Measurements from ENCODE around the gene UBE2L3. TPM values are rescaled to one million over a fixed set of nuclear protein-coding genes. Genes with fewer than 3 reads are reported as not detected.

UBE2L3 gene
- total and polyA plus RNA-seq, 2 of the 8 experiments (the other 6 are each of a cell fraction or from before 2014, with no cell fraction given): 63.5 to 90.0 TPM

DNA sequence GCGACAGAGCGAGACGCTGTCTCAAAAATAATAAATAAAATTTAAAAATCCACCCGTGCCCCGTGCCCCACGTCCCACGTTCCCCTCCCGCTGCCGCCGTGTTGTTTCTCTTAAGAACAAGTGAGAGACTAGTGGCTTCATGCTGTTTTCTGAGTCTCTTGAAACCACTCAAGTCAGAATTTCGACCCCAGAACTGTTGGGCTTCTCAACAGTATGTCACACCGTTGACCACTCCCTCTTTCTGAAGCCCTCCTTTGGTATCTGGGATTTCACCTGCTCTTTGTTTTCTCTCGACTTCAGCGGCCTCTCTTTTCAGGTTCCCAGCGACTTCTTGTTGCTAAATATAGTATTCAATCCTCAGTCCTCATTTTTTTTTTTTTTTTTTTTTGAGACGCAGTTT, 99.3 kb downstream of the UBE2L3 start:
- H4K20me1 ChIP-seq (replicated peaks in 1 of 2; ENCODE audit: control insufficient read depth in 1 of 2, insufficient read depth in 2 of 2, low read length in 2 of 2): no peaks in the 10 kb centered on the region
- DNase-seq (ENCODE audit: low read depth in 1 of 2, low spot score in 2 of 2) (no peak), FAIRE-seq (no peak)
- no peak overlapping the region for H3K14ac ChIP-seq (ENCODE audit: insufficient read length)
- peaks cover 0 to 3% (median 0%) of the 10 kb centered on the region in 4 experiments; a peak in 1 of 7 replicates for H3K4me1 ChIP-seq (replicated peaks in 1 of 4; ENCODE audit: control insufficient read depth in 3 of 4, insufficient read depth in 4 of 4, low read length in 3 of 4)
- H3K9ac ChIP-seq (replicated peaks in 1 of 4; ENCODE audit: extremely low read depth in 1 of 4, low read depth in 3 of 4, low read length in 3 of 4): no peak overlapping the region
- no peak overlapping the region for H2BK15ac ChIP-seq (ENCODE audit: low read length)
- H2BK120ac ChIP-seq (replicated peaks; ENCODE audit: low read depth, low read length): no peak overlapping the region
- H4K5ac ChIP-seq (ENCODE audit: insufficient read length, low read depth, low read length): no peak overlapping the region
- WGBS, 2 experiments (ENCODE audit: extremely low coverage in 1 of 2, insufficient coverage in 1 of 2, insufficient read length in 1 of 2, insufficient replicate concordance in 2 of 2, low coverage in 1 of 2, low lambda C conversion rate in 2 of 2, missing lambda C conversion rate in 1 of 2): 68% methylated on average over 15 of the region's 16 CpGs; no CpG with 5 or more reads in 1 of the 2 experiments
- H3K27ac ChIP-seq (ENCODE audit: low read depth, low read length): no peak overlapping the region
- H3K23me2 ChIP-seq (ENCODE audit: low read depth, low read length): no peaks in the 10 kb centered on the region
- H2AFZ ChIP-seq (ENCODE audit: low read length): no peak overlapping the region
- no peak overlapping the region for H4K8ac ChIP-seq (ENCODE audit: extremely low read depth, insufficient read depth, low read length)
- no peak overlapping the region for H3K4ac ChIP-seq (replicated peaks; ENCODE audit: insufficient read length, low read depth, low read length)
- no peak overlapping the region for H3K18ac ChIP-seq (ENCODE audit: extremely low read depth, low read length)
- CTCF ChIA-PET (ENCODE audit: partially characterized antibody): interaction anchor here (1.1 to 2.6 kb wide), 2 partner anchors 24 to 38 kb away, joined by 5 to 8 read pairs; partner anchors contain the start of gene YDJC
- peaks cover 0 to 3% of the 10 kb centered on the region in 2 experiments; a peak in 1 of 4 replicates for H3K79me2 ChIP-seq (ENCODE audit: control insufficient read depth in 1 of 2, insufficient read depth in 2 of 2, low read length in 2 of 2)
- no peaks in the 10 kb centered on the region; a peak in 1 of 7 replicates for H3K27me3 ChIP-seq (replicated peaks in 1 of 4; ENCODE audit: control insufficient read depth in 3 of 4, extremely low read depth in 1 of 4, insufficient read depth in 3 of 4, low read length in 3 of 4)
- H4K91ac ChIP-seq (replicated peaks; ENCODE audit: insufficient read length, low read length): no peak overlapping the region
- no peaks in the 10 kb centered on the region for H3K9me3 ChIP-seq (ENCODE audit: insufficient read depth in 2 of 2, low read depth in 1 of 2, low read length in 1 of 2)
- POLR2A ChIA-PET (ENCODE audit: partially characterized antibody): interaction anchor here (1.2 to 2.2 kb wide), 4 partner anchors 9 to 272 kb away, joined by 4 to 12 read pairs (median 4); no protein-coding TSS in a partner anchor
- H2BK5ac ChIP-seq (ENCODE audit: low read depth, low read length): no peak overlapping the region
- no peaks in the 10 kb centered on the region for H3K79me1 ChIP-seq (ENCODE audit: low read depth, low read length)
- no peak overlapping the region for H2BK12ac ChIP-seq (ENCODE audit: low read depth, low read length)
- H2AK5ac ChIP-seq (ENCODE audit: low read depth, low read length): no peak overlapping the region
- peak overlapping the region; percentile 68 to 90 (median 79); a peak in 5 of 8 replicates for H3K4me3 ChIP-seq (ENCODE audit: extremely low read depth in 1 of 4, insufficient read depth in 2 of 4, low read depth in 3 of 4, low read length in 4 of 4)
- H3K56ac ChIP-seq (replicated peaks; ENCODE audit: insufficient read length, low read depth, low read length): no peak overlapping the region
- H3K23ac ChIP-seq (ENCODE audit: insufficient read length): no peak overlapping the region
- peak overlapping the region; percentile 63 to 65 for H3K4me2 ChIP-seq (ENCODE audit: insufficient read depth in 1 of 2, low read depth in 2 of 2, low read length in 2 of 2)
- no peak overlapping the region for H2BK20ac ChIP-seq (ENCODE audit: low read length)
- H3K36me3 ChIP-seq (ENCODE audit: control insufficient read depth in 2 of 4, insufficient read depth in 4 of 4, low read length in 3 of 4): peaks cover 0 to 11% (median 7%) of the 10 kb centered on the region in 4 experiments; a peak in 5 of 8 replicates
- TF ChIP-seq RFX5 (IDR thresholded peaks at IDR 0.05; ENCODE audit: borderline replicate concordance, low read depth, low read length): no peak
- TF ChIP-seq, protein P1, sequence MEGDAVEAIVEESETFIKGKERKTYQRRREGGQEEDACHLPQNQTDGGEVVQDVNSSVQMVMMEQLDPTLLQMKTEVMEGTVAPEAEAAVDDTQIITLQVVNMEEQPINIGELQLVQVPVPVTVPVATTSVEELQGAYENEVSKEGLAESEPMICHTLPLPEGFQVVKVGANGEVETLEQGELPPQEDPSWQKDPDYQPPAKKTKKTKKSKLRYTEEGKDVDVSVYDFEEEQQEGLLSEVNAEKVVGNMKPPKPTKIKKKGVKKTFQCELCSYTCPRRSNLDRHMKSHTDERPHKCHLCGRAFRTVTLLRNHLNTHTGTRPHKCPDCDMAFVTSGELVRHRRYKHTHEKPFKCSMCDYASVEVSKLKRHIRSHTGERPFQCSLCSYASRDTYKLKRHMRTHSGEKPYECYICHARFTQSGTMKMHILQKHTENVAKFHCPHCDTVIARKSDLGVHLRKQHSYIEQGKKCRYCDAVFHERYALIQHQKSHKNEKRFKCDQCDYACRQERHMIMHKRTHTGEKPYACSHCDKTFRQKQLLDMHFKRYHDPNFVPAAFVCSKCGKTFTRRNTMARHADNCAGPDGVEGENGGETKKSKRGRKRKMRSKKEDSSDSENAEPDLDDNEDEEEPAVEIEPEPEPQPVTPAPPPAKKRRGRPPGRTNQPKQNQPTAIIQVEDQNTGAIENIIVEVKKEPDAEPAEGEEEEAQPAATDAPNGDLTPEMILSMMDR (IDR thresholded peaks at IDR 0.05; ENCODE audit: control extremely low read depth in 1 of 3, insufficient read depth in 1 of 3, low read depth in 1 of 3, low read length in 3 of 3): no peak
- TF ChIP-seq PHF8 (conservative IDR thresholded peaks at IDR 0.05; ENCODE audit: low read depth, low read length): no peak
- no peak for TF ChIP-seq SIN3A (conservative IDR thresholded peaks at IDR 0.05 in 1 of 2, IDR thresholded peaks at IDR 0.05 in 1 of 2; ENCODE audit: low read depth in 1 of 2, low read length in 2 of 2)
- TF ChIP-seq ASH2L (IDR thresholded peaks at IDR 0.05; ENCODE audit: low read length): no peak
- TF ChIP-seq CTBP2 (IDR thresholded peaks at IDR 0.05; ENCODE audit: borderline replicate concordance, insufficient read depth, insufficient read length, low read length): no peak
- TF ChIP-seq POU5F1 (IDR thresholded peaks at IDR 0.05; ENCODE audit: low read depth, low read length): no peak
- no peak for TF ChIP-seq SIRT6 (IDR thresholded peaks at IDR 0.05; ENCODE audit: low read length)
- TF ChIP-seq CHD2 (IDR thresholded peaks at IDR 0.05; ENCODE audit: low read length): no peak
- no peak for TF ChIP-seq FOSL1 (IDR thresholded peaks at IDR 0.05; ENCODE audit: insufficient read depth, low read depth, low read length)
- no peak for TF ChIP-seq SP1 (IDR thresholded peaks at IDR 0.05; ENCODE audit: low read depth, low read length)
